ES-I3 (cell line): Measurements from ENCODE around the gene DSCAM.
"Not testable (repeated sequence)": the region's sequence is repeated elsewhere in the genome, so short reads cannot be mapped to it uniquely, and the experiment has no call there.

Experiments used
- H3K36me3 ChIP-seq: 2 replicates; pipeline ENCODE4 v1.6.1; 2013; ENCODE audit warnings: mild to moderate bottlenecking, low read length, control low read depth, moderate library complexity; ENCODE audit not compliant: insufficient read depth
- H3K4me1 ChIP-seq: 2 replicates; pipeline ENCODE4 v1.6.1; 2013; ENCODE audit warnings: mild to moderate bottlenecking, control low read depth, low read length; ENCODE audit not compliant: insufficient read depth
- H3K9ac ChIP-seq: 2 replicates; pipeline ENCODE4 v1.6.1; 2013; ENCODE audit warnings: low read depth, mild to moderate bottlenecking, low read length, moderate library complexity
- H3K9me3 ChIP-seq: 2 replicates; pipeline ENCODE4 v1.6.1; 2013; ENCODE audit warnings: mild to moderate bottlenecking, low read length, moderate library complexity; ENCODE audit not compliant: control insufficient read depth, insufficient read depth

The DSCAM gene

GRCh38 chr21:40345711-40346321, 501.1 kb downstream of the DSCAM start:
- Histone ChIP-seq H3K4me1 (no peaks in the 10 kb centered on the region), H3K9ac (no peak overlapping the region), H3K9me3 (no peaks in the 10 kb centered on the region), H3K36me3 (no peaks in the 10 kb centered on the region)

GRCh38 chr21:40340357-40340756, 506.6 kb downstream of the DSCAM start:
- H3K9ac ChIP-seq, result no peak overlapping the region
- no peaks in the 10 kb centered on the region for H3K9me3 ChIP-seq
- peaks cover 10% of the 10 kb centered on the region; the same call in 1 of the 2 replicates for H3K4me1 ChIP-seq
- H3K36me3 ChIP-seq, result no peaks in the 10 kb centered on the region

- no peaks in the 10 kb centered on the region for H3K36me3 ChIP-seq
Observed at GRCh38 chr21:40339050-40339449, 507.9 kb downstream of the DSCAM start.

GRCh38 chr21:40337981-40338380, 509.0 kb downstream of the DSCAM start:
- no peaks in the 10 kb centered on the region for H3K36me3 ChIP-seq
- H3K9me3 ChIP-seq, result no peaks in the 10 kb centered on the region
- H3K4me1 ChIP-seq, result peaks cover 10% of the 10 kb centered on the region; the same call in 1 of the 2 replicates
- no peak overlapping the region for H3K9ac ChIP-seq

More at GRCh38 chr21:40339050-40339449, 507.9 kb downstream of the DSCAM start:
- Histone ChIP-seq H3K4me1 (peaks cover 10% of the 10 kb centered on the region; the same call in 1 of the 2 replicates), H3K9me3 (no peaks in the 10 kb centered on the region), H3K9ac (no peak overlapping the region)

GRCh38 chr21:40335704-40336103, 511.3 kb downstream of the DSCAM start:
- Histone ChIP-seq H3K36me3 (no peaks in the 10 kb centered on the region), H3K9me3 (no peaks in the 10 kb centered on the region), H3K9ac (no peak overlapping the region), H3K4me1 (peaks cover 10% of the 10 kb centered on the region; the same call in 1 of the 2 replicates)

- H3K9me3 ChIP-seq, result no peaks in the 10 kb centered on the region
- H3K4me1 ChIP-seq, result peaks cover 10% of the 10 kb centered on the region; the same call in 1 of the 2 replicates
- H3K36me3 ChIP-seq, result no peaks in the 10 kb centered on the region
- H3K9ac ChIP-seq, result no peak overlapping the region
Observed at GRCh38 chr21:40334159-40334558, 512.8 kb downstream of the DSCAM start.

- Histone ChIP-seq H3K9me3 (no peaks in the 10 kb centered on the region), H3K4me1 (peaks cover 10% of the 10 kb centered on the region; the same call in 1 of the 2 replicates), H3K9ac (no peak overlapping the region), H3K36me3 (no peaks in the 10 kb centered on the region)
Observed at GRCh38 chr21:40333731-40334130, 513.2 kb downstream of the DSCAM start.

GRCh38 chr21:40331804-40332203, 515.2 kb downstream of the DSCAM start:
- H3K4me1 ChIP-seq, result peaks cover 10% of the 10 kb centered on the region; the same call in 1 of the 2 replicates

GRCh38 chr21:40331172-40331571, 515.8 kb downstream of the DSCAM start:
- Histone ChIP-seq H3K4me1 (0 out of 2 replicates have a peak, but pooled peaks cover 4% of the 10 kb centered on the region), H3K9me3 (no peaks in the 10 kb centered on the region), H3K36me3 (no peaks in the 10 kb centered on the region), H3K9ac (no peak overlapping the region)

More at GRCh38 chr21:40331804-40332203, 515.2 kb downstream of the DSCAM start:
- Histone ChIP-seq H3K9ac (no peak overlapping the region), H3K36me3 (no peaks in the 10 kb centered on the region), H3K9me3 (no peaks in the 10 kb centered on the region)

- Histone ChIP-seq H3K9me3 (no peaks in the 10 kb centered on the region), H3K4me1 (no peaks in the 10 kb centered on the region), H3K9ac (no peak overlapping the region), H3K36me3 (no peaks in the 10 kb centered on the region)
Observed at GRCh38 chr21:40324389-40324788, 522.6 kb downstream of the DSCAM start.

GRCh38 chr21:40320718-40321117, 526.2 kb downstream of the DSCAM start:
- not testable (repeated sequence) for H3K9me3 ChIP-seq, H3K9ac ChIP-seq, H3K4me1 ChIP-seq, H3K36me3 ChIP-seq

- no peak overlapping the region for H3K9ac ChIP-seq
- no peaks in the 10 kb centered on the region for H3K9me3 ChIP-seq
Observed at GRCh38 chr21:40318371-40318770, 528.6 kb downstream of the DSCAM start.

GRCh38 chr21:40316104-40316503, 530.9 kb downstream of the DSCAM start:
- H3K9ac ChIP-seq, result no peak overlapping the region
- no peaks in the 10 kb centered on the region for H3K36me3 ChIP-seq
- no peaks in the 10 kb centered on the region for H3K9me3 ChIP-seq
- no peaks in the 10 kb centered on the region for H3K4me1 ChIP-seq

More at GRCh38 chr21:40318371-40318770, 528.6 kb downstream of the DSCAM start:
- Histone ChIP-seq H3K4me1 (no peaks in the 10 kb centered on the region), H3K36me3 (no peaks in the 10 kb centered on the region)

- no peak overlapping the region for H3K9ac ChIP-seq
- H3K4me1 ChIP-seq, result no peaks in the 10 kb centered on the region
- H3K36me3 ChIP-seq, result no peaks in the 10 kb centered on the region
- H3K9me3 ChIP-seq, result no peaks in the 10 kb centered on the region
Observed at GRCh38 chr21:40315626-40316025, 531.3 kb downstream of the DSCAM start.

- H3K4me1 ChIP-seq, result no peaks in the 10 kb centered on the region
- H3K9me3 ChIP-seq, result no peaks in the 10 kb centered on the region
- no peaks in the 10 kb centered on the region for H3K36me3 ChIP-seq
- no peak overlapping the region for H3K9ac ChIP-seq
Observed at GRCh38 chr21:40313260-40313659, 533.7 kb downstream of the DSCAM start.
